GM19043 (cell line): ENCODE results near the gene NRXN2.

Experiments
- ATAC-seq: cut with Tn5 transposase; IDR thresholded peaks from one replicate; pipeline ENCODE4 v1.9.1; 2021; ENCODE audit warnings: low read depth; ENCODE audit not compliant: unreplicated experiment

The NRXN2 gene

GRCh38 chr11:64724863-64725532, 2.0 kb upstream of the NRXN2 start:
- ATAC-seq = no peak

DNA sequence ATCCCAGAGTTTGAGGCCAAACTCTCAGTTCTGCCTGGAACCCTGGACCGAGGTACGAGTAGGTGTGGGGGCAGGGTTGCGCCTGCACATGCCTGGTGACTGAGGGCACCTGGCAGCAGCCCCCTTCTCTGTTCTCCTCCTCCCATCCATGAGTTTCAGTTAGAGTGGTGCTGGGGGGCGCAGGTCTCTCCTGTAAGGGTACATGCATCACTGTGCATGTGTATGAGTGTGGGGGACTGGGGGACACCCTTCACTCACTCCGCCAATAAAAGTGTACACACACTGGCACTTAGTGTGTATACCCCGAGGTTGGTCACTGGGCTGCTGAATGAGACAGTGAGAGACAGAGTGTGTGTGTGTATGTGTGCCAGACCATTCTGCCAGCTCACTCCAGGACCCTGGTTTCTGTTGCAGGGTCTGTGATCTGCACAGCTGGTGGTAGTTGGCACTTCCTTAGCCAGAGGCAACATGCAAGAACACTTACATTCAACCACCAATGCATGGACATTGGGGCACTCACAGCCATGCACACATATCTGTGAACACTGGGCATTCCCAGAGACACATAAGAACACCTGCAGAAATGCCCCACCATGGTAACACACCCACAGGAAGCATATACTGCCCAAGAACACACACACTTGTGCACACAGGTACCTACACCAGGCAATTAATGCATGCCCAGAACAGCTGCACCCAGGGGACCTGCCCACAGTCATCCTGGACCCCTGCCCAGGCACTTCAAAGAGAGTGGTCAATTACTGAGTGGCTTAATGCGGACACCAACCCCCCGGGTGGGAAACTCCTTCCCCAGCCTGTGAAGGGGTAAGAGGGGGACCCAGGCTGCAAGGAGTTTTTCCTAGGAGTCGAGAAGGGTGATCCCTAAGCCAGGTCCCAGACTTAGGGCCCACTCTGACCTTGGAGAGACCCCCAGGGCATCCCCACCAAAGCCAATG, 1.2 kb upstream of the NRXN2 start:
- ATAC-seq = no peak

DNA sequence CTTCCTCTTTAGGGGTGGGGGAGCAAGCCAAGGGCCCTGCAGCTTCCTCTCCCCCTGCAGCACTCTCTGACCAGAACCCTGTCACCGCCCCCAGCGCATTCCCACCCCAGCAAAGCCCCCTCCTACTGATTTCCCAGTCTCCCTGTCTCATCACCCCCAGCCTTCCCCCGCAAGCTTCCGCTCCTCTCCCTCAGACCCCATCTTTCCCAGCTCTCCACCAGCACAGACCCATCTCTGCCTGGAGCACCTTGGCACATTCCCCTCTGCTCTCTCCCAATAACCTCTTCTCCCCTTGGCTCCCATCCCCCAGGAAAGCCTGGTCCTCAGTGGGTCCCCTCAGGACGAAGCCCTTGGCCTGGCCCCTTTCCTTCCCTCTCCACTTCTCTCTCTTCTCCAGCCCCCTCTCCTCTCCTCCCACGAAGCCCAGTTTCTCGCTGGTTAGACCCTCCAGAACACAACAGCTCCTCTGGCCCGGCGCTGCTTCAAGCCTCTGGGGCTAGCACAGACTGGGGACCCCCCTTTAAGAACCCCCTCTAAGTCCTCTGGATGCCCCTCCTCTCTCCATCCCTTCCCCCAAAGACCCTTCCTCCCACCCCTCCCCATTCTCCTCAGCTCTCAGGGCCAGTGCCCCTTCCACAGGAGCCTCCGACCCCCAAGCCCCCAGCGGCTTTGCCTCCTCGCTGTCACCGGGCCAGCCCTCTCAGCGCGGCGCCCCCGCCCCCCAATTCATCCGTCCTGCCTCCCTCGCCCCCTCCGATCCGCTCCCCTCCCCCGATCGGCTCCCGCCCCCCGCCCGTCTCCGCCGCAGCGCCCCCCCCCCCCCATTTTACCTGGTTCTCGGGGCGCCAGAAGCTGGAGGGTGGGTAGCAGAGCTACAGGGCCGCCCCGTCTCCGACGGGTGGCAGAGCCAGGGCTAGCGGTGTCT, 594 bp downstream of the NRXN2 start:
- no peak for ATAC-seq

- no peak for ATAC-seq
Observed at GRCh38 chr11:64721359-64721699, 1.7 kb downstream of the NRXN2 start.

- ATAC-seq = no peak
Observed at GRCh38 chr11:64720640-64721358, 2.2 kb downstream of the NRXN2 start.

- ATAC-seq = no peak
Observed at GRCh38 chr11:64720167-64720566, 2.8 kb downstream of the NRXN2 start.

GRCh38 chr11:64719406-64719805, 3.6 kb downstream of the NRXN2 start:
- no peak for ATAC-seq

DNA sequence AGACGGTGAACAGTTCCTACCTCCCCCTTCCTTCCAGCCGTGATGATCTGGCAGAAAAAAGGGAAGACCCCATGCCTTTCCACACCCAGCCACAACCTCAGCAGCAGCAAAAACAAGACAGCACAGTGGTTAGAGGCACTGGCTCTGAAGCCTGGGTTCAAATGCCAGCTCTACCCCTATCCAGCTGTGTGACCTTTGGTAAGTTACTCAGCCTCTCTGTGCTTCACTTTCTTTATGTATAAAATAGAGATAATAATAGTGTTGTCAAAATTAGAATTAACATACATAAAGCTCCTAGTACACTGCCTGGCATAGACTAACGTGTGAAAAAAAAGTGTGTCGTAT, 4.2 kb downstream of the NRXN2 start:
- no peak for ATAC-seq

- ATAC-seq = no peak
Observed at GRCh38 chr11:64718084-64718779, 4.8 kb downstream of the NRXN2 start.

GRCh38 chr11:64717268-64717578, 5.8 kb downstream of the NRXN2 start:
- no peak for ATAC-seq

GRCh38 chr11:64716473-64717267, 6.3 kb downstream of the NRXN2 start:
- ATAC-seq = no peak

DNA sequence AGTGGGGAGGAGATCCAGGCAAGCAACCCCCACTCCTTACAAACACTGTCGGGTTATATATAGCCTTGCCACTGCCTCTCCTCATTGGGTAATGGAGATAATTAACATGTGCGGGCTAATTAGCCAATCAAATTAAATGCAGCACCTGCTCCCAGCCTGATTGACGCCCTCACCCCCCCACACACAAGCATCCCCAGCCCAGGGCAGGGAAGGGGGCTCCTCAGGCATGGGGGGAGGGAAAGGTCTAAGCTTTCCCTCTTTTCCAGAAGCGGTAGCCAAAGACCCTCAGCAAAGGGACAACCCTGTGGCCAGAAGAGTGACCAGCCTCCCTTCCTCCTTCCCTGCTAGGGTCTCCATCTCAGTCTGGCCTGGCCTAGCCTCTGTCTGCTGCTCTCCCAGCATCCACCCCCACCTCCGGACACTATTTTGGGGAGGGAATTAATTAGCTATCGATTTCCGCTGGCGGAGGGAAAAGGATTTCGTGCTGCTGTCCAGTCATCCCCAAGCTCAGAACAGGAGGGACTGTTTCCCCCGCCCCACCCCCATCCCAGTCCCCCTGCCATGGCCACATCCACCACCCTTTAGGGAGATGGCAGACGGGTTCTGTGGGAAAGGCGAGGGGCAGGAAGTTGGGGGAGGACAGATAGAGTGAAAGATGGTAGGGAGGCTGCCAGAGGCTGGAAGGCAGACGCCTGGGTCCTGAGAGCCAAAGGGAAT, 7.1 kb downstream of the NRXN2 start:
- no peak for ATAC-seq

DNA sequence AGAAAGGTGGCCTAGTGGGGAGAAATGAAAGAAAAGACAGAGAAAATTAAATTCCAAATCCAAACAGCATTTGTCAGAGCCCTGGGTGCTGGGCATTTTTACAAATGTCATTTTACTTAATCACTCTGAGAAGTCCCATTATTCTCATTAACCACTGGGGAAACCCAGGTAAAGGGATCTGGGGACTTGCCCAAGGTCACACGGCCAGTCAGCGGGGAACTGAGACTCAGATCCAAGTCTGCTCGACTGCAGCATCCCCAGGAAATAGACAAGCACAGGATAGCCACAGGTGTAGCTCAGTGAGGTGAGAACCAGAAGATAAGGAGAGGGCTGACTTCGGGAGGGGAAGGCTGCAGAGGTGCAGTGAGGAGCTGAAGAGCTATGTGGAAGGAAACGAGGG, 7.9 kb downstream of the NRXN2 start:
- ATAC-seq = no peak

DNA sequence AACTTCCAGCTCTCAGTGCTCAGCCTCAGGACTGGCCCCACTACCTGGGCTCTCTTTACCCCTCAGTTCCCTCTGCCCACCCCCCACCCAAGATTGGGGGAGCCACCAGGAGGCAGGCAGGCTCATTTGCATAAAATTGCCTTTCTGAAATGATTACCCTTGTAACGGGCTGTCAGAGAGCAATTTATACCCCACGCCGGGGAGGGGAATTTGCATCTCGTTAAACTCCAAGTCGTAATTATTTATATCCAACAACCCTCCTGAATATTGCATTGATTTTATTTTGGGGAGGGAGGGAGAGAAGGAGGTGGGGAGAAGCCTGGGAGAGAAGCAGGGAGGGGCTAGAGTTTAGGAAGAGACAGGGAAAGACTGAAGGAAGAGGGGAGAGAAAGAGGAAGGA, 8.3 kb downstream of the NRXN2 start:
- ATAC-seq = no peak

DNA sequence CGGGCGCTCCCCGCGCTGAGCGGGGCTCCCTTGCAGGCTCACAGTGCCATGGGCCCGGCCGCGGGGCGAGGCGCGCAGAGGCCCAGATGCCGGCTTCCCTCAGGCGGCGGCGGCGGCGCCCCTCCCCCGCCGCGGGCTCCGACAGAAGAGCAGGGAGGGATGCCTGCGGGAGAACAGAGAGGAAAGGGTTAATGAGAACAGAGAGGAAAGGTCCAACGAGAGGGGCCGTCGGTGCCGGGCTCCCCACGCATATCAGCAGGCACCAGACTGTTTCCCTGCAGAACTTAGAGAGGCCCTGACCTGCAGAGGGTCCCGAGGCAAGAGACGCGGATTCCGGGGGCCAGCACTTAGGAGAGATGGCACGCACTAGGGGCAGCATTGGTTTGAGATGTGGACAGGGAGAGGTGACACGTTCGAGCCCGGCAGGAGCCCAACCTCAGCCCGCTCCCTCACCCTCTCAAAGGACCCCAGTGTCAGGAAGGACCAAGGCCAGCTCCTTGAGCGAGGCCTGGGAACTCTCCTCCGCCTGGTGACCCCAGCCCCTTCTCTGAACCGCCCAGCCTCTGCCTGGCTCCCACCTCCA, 9.1 kb downstream of the NRXN2 start:
- no peak for ATAC-seq

- no peak for ATAC-seq
Observed at GRCh38 chr11:64713016-64713707, 9.8 kb downstream of the NRXN2 start.

GRCh38 chr11:64712430-64713015, 10.5 kb downstream of the NRXN2 start:
- ATAC-seq = no peak
